Measurements from ENCODE around the gene ZMIZ2.

ZMIZ2 gene

DNA sequence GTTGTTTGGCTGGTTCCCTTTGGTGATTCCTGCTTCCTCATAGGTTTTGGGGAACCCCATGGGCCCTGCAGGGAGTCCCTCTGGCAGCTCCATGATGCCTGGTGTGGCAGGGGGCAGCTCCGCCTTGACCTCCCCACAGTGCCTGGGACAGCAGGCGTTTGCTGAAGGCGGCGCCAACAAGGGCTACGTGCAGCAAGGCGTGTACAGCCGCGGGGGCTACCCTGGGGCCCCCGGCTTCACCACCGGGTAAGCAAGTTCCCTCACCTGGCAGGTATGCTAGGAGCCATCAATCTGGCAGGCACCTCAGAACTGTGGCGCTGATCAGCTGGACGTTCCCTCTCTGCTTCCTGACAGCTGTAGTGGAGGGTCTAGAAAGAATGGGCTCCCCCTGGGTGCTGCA is 8.3 kb downstream of the ZMIZ2 start:
- DNase-seq = no peak

DNA sequence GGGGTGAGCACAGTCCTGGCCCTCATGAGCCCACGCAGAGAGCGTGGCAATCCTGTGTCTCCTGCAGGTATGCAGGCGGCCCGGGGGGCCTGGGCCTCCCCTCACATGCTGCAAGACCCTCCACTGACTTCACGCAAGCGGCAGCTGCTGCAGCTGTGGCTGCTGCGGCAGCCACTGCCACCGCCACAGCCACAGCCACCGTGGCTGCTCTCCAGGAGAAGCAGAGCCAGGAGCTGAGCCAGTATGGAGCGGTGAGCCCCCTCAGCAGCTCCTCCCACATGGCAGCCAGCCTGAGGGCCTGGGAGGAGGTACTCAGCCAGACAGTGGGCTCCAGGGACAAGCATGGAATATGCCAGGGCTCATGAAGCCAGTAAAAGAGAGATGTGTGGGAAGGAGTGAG is 8.7 kb downstream of the ZMIZ2 start:
- DNase-seq = no peak

DNA sequence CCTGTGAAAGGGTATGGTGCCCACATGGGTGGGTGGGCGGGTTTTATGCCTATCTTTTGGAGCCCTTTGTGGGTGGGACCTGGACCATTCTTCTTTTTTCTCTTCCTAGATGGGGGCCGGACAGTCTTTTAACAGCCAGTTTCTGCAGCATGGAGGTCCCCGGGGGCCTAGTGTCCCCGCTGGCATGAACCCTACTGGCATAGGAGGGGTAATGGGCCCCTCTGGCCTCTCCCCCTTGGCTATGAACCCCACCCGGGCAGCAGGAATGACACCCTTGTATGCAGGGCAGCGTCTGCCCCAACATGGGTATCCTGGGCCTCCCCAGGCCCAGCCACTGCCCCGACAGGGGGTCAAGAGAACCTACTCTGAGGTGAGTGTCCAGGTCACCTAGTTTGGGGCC is 9.1 kb downstream of the ZMIZ2 start:
- no peak for DNase-seq

DNA sequence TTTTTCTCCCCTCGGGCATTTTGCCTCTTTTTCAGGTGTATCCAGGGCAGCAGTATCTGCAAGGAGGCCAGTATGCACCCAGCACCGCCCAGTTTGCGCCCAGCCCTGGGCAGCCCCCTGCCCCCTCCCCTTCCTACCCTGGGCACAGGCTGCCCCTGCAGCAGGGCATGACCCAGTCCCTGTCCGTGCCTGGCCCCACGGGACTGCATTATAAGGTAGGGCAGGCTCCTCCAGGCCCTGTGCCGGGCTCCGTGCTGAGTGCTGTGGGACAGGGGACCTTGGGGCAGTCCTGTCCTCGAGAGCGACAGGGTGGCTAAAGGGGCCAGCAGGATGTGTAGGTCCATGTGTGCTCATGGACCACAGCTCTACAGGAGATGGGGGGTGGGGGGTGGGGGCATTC is 10.6 kb downstream of the ZMIZ2 start:
- DNase-seq = no peak

DNA sequence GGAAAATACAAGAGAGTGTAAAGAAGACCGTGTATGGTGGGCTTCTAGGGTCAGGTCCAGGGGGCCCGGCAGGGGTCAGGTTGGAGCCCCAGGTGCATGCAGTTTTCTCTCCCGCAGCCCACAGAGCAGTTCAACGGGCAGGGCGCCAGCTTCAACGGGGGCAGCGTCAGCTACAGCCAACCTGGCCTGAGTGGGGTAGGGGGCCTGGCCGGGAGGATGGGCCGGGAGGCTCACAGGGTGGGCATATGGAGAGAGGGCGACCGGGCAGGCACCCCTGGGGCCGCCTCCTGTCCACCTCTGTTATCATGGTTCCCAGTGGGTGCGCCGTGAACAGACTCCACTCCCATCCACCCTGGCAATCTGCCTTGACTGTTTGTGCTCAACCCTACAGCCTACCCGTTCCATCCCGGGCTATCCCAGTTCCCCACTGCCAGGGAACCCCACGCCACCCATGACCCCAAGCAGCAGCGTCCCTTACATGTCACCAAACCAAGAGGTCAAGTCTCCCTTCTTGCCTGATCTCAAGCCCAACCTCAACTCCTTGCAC is 11.5 kb downstream of the ZMIZ2 start:
- DNase-seq = no peak

DNA sequence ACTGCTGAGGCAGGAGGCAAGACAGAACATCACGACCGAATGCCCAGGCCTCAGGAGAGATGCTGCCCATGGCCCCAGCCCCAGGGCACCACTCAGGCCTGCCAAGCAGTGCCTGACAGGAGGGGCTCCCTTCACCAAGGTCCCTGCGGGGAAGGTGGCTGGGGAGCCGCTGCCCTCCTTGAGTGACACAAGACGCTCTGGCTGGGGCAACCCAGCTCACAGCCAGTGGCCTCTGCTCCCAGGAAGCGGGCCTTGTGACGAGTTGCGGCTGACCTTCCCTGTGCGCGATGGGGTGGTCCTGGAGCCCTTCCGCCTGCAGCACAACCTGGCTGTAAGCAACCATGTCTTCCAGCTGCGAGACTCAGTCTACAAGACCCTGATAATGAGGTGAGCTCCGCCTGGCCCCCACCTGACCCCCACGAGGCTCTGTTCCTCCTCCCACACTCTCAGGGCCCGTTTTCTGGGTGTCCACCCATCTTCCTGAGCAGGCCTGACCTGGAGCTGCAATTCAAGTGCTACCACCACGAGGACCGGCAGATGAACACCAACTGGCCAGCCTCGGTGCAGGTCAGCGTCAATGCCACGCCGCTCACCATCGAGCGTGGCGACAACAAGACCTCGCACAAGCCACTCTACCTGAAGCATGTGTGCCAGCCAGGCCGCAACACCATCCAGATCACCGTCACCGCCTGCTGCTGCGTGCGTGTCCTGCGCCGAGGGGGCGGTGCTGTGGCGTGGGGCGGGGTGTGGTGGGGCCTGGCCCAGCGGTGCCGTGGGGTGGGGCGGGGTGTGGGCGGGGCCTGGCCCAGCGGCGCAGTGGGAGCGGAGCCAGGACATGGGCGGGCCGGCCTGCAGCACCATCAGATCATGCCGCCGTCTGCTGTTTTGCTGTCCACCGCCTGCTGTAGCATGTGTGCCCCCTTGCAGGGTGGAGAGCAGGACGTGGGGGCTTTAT is 12.8 kb downstream of the ZMIZ2 start:
- no peak for DNase-seq

DNA sequence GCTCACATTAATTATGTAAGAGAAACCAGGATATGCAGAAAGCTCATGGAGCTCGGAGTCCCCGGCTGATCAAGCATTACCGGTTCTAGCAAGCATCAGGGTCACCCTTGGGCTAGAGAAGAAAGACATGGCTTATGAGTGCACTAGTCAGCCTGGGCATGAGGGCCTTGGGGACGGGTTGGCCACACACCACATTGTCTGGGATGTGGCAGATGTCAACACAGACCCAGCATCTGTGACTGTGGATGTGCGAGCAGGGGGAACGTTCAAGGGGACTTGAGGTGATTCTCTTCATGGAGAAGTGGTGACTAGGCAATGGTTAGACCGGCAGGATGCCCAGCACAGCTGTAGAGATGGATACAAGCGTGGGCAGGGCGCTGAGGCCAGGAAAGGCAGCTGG is 13.7 kb downstream of the ZMIZ2 start:
- DNase-seq = no peak

DNA sequence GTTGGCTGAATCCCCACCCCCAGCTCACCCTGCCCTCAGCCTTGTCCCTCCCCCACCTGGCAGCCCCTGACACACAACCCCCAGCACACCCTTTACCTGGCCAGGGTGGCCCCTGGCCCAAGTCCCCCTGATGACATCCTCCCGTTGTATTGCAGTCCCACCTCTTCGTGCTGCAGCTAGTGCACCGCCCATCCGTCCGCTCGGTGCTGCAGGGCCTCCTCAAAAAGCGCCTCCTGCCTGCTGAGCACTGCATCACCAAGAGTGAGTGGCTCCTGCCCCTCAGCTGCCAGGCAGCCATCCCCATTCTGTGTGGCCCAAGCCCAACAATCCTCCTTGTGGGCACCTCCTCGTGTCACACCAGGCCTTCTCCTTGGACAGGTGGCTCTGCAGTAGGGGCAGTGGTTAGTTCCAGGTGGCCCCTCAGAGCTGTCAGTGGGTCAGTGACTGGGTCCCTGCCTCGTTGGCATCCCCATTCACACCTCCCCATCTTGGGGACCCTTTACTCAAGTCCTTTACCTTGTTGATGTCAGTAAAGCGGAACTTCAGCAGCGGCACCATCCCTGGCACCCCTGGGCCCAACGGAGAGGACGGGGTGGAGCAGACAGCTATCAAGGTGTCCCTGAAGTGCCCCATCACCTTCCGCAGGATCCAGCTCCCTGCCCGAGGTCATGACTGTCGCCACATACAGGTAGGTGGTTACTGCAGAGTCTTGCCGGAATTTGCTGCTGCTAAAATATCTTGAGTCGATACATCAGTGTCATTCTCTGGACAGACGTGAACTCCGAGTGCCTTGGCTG is 14.3 kb downstream of the ZMIZ2 start:
- DNase-seq = no peak

GRCh38 chr7:44764081-44764480 is 15.4 kb downstream of the ZMIZ2 start:
- DNase-seq = no peak

DNA sequence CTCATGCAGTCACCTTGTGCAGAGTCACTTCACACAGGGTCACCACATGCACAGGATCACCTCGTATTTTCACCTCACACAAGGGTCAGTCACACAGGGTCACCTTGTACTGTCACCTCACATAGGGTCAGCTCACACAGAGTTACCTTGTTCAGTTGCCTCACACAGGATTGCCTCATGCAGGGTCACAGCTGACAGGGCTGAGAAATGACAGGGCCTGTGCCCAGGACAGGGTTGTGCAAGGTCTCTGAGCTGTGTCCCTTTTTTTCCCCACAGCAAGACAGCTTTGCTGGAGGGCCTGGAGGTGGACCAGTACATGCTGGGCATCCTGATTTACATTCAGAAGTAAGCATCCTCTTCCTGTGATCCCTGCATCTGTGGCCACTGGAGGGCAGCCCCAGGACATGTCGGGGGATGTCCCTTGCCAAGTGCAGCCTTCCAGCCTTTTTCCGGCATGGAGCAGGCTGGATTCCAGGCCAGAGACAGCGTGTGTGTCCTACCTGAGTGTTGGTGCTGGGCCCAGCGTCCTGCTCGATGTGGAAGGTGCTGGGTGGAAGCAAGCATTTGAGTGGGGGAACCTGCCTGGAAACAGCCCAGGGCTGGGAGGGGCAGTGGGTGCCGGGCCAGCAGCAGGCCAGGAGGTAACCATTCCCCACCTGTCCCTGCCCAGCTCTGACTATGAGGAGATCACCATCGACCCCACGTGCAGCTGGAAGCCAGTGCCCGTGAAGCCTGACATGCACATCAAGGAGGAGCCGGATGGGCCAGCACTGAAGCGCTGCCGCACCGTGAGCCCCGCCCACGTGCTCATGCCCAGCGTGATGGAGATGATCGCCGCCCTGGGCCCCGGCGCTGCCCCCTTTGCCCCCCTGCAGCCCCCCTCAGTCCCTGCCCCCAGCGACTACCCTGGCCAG is 16.3 kb downstream of the ZMIZ2 start:
- no peak for DNase-seq

DNA sequence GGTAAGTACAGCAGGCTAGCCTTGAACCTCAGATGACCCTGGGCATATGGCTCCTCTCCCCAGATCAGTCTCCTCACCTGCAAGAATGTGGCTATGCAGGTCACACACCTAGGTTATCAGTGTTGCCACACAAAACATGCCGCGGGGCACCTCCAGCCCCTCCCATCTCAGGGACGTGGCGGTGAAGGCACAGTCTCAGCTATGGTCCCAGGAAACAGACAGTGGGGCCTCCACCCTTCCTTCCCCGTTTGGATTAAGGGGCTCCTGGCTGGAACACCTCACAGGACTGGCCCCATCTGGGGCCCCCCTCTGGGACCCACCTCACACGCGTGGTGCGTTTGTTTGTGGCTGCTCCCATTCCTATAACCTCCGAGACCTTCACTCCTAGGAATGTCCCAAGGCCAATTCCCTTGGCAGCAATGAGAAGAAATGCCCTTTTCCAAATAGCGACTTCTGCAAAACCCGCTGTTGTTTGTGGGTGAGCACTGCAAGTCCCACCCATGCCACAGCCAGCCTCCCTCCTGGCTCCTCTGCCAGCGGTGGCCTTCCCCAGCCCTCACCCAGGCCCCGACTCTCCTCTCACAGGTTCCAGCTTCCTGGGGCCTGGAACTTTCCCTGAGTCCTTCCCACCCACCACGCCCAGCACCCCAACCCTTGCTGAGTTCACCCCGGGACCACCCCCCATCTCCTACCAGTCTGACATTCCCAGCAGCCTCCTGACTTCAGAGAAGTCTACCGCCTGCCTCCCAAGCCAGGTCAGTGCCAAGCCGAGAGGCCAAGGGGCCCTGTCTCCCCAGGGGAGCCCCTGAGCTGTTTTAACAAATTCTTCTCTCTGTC is 17.1 kb downstream of the ZMIZ2 start:
- no peak for DNase-seq

DNA sequence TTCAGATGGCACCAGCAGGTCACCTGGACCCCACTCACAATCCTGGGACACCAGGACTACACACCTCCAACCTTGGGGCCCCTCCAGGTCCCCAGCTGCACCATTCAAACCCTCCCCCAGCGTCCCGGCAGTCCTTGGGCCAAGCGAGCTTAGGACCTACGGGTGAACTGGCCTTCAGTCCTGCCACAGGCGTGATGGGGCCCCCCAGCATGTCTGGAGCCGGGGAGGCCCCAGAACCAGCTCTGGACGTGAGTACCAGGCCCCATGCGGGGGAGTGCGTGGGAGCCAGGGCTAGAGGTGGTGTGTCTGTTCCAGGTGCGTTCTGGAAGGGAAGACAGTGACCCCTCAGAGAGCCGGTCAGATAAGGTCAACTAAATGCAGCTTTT is 17.8 kb downstream of the ZMIZ2 start:
- no peak for DNase-seq

DNA sequence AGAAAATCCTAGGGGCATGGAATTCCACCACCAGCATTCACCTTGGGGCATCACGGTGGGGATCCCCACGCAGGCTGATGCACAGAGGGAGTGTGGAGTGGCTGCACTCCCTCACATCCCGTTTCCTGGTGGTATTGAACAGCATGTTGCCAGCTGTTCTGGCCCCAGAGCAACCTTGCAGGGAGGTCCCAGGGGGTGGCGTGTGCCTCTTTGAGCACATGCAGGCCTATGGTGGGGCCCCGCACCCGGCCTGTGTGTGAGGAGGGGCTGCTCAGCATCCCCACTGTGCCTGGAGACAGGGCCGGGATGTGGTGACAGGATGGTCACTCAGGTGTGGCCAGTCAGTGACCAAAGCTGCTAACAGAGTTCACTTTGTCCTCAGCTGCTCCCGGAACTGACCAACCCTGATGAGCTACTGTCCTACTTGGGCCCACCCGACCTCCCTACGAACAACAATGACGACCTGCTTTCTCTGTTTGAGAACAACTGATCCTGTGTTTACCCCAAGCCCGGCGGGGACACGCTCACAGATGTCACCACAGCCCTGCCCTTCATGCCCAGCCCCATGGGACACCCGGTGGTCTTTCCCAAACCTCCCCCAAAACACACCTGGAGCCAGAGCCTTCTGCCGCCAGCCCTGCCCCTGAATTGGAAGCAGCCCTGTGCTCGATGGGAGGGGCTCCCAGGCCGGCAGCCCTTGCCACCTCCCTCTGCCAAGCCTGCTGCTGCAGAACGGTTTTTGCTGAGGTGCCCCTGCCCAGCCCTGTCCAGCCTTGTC is 18.7 kb downstream of the ZMIZ2 start:
- DNase-seq = no peak

DNA sequence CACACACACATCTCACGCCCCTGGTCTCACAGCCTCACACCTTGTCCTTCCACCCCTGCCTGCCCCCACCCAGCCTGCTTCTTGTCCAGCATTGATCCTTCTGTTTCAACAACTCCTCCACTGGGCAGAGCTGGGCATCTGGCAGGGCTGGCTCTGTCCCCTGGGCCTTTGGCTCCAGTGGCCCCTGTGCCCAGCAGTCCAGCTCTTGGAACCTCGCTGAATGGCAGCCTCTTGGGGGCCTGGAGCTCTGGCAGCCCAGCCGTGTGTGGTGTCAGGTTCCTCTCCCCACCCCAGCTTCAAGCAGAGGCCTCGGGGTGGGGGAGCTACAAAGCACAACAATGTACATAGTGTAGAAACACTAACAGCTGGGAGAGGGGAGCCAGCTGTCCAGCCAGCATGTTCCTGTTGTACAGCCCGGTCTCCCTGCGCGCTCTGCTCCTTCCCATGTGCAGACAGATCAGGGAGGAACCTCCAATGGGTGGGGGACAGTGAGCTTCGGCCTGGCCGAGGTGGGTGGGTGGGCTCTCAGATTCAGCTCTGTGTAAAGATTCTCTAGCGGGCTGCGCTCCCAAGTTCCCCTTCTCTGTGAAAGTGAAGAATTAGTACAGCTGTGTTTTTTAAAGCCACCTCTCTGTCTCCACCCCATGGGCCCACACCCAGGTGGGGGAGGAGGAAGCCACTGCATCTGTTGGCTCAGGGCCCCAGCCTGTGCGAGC is 19.4 kb downstream of the ZMIZ2 start:
- DNase-seq = no peak

GRCh38 chr7:44768628-44769371 is 20.2 kb downstream of the ZMIZ2 start:
- no peak for DNase-seq

- no peak for DNase-seq
Observed at GRCh38 chr7:44769376-44769775, 20.7 kb downstream of the ZMIZ2 start.

DNA sequence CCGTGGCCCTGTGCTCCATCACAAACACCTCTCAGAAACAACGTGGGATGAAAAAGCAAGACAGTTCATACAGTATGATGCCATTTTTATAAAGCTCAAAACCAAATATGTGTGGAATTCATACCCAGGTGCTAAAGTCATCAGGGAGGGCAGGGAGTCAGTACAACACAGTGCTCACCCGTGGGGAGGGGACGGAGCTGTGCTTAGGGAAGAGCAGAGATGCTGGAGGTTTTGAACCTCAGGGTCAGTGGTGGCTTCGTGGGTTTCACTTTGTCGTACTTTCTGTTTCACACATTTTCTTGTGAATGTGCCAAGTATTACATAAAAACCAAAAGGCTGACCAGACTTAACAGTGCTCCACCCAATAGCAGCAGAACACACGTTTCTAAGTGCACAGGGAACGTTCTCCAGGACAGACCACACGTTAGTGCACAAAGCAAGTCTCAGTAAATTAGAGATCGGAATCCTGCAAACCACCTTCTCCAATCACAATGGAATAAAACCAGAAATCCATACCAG is 21.2 kb downstream of the ZMIZ2 start:
- peak; percentile 17 for DNase-seq

GRCh38 chr7:44771358-44771757 is 22.7 kb downstream of the ZMIZ2 start:
- no peak for DNase-seq

DNA sequence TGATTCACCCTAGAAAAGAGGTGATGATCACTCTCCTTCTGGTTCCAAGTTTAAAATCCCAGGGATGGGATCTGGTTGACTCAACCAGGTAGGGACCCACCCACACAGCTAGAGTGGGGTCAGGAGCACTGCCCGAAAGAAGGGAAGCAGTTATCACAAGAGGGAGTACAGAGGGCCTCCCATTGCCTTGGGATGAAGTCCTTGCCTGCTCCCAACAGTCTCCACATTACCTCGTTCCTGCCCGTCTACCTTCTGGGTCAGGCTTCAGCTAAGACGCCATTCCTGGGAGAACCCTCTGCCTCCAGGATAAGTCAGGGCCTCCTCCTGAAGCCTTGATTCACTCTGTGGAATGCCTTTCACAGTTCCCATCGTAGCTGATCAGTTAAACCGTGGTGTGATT is 23.8 kb downstream of the ZMIZ2 start:
- no peak for DNase-seq
